GM23338 (cell line): ENCODE measurements around the gene EXOSC7. TPM values are rescaled to one million over a fixed set of nuclear protein-coding genes. Genes with fewer than 3 reads are reported as not detected.

Source experiments
- ATAC-seq: fragments of 200-7000 bp; cut with Tn5 transposase; 3 replicates; pipeline ENCODE4 v1.9.1; 2020
- DNase-seq: peaks from one replicate; pipeline ENCODE4 v3.0.0-alpha.2; 2015; ENCODE audit warnings: low spot score
- H2AFZ ChIP-seq: fragments of 200-600 bp; sonication (generic); 2 replicates; pipeline ENCODE4 v1.8.0; 2016; ENCODE audit warnings: antibody characterized with exemption, mild to moderate bottlenecking, moderate library complexity
- H3F3A ChIP-seq: fragments of 200-600 bp; sonication (generic); replicated peaks from 2 replicates; pipeline ENCODE4 v1.8.0; 2017; ENCODE audit warnings: antibody characterized with exemption, mixed run types, low read depth
- H3K27ac ChIP-seq: fragments of 200-600 bp; sonication (generic); 2 replicates; pipeline ENCODE4 v1.6.1; 2016; ENCODE audit warnings: low read depth
- H3K27me3 ChIP-seq: fragments of 200-600 bp; sonication (generic); 2 replicates; pipeline ENCODE4 v1.8.0; 2016; ENCODE audit warnings: mild to moderate bottlenecking, mixed run types, moderate library complexity; ENCODE audit not compliant: insufficient read depth
- H3K36me3 ChIP-seq: fragments of 200-600 bp; sonication (generic); 2 replicates; pipeline ENCODE4 v1.8.0; 2016; ENCODE audit warnings: mild to moderate bottlenecking; ENCODE audit not compliant: insufficient read depth
- H3K4me1 ChIP-seq: fragments of 200-600 bp; sonication (generic); 2 replicates; pipeline ENCODE4 v1.8.0; 2016; ENCODE audit warnings: mild to moderate bottlenecking, moderate library complexity; ENCODE audit not compliant: insufficient read depth
- H3K4me2 ChIP-seq: fragments of 200-600 bp; sonication (generic); 2 replicates; pipeline ENCODE4 v1.7.1; 2017; ENCODE audit warnings: mixed run types
- H3K4me3 ChIP-seq: fragments of 200-600 bp; sonication (generic); 2 replicates; pipeline ENCODE4 v1.6.1; 2016; ENCODE audit warnings: mixed run types
- H3K79me2 ChIP-seq: fragments of 200-600 bp; sonication (generic); replicated peaks from 2 replicates; pipeline ENCODE4 v1.8.0; 2017; ENCODE audit warnings: mild to moderate bottlenecking; ENCODE audit not compliant: insufficient read depth
- H3K9me2 ChIP-seq: fragments of 200-600 bp; sonication (generic); 2 replicates; pipeline ENCODE4 v1.8.0; 2017; ENCODE audit not compliant: insufficient read depth
- H4K20me1 ChIP-seq: fragments of 200-600 bp; sonication (generic); replicated peaks from 2 replicates; pipeline ENCODE4 v1.8.0; 2017; ENCODE audit warnings: mild to moderate bottlenecking; ENCODE audit not compliant: insufficient read depth
- H3K27ac Mint-ChIP-seq: 2 replicates; pipeline ENCODE4 v1.8.0; 2020; ENCODE audit warnings: inconsistent platforms, mild to moderate bottlenecking, moderate library complexity, mixed read lengths
- H3K27me3 Mint-ChIP-seq: 3 replicates; pipeline ENCODE4 v1.8.0; 2022; ENCODE audit warnings: low read depth, mild to moderate bottlenecking, moderate library complexity, mixed read lengths, inconsistent platforms; ENCODE audit not compliant: insufficient read depth, poor library complexity
- H3K36me3 Mint-ChIP-seq: 3 replicates; pipeline ENCODE4 v1.8.0; 2021; ENCODE audit warnings: low read depth, mild to moderate bottlenecking, inconsistent platforms, moderate library complexity, mixed read lengths
- H3K4me1 Mint-ChIP-seq: 3 replicates; pipeline ENCODE4 v1.8.0; 2020; ENCODE audit warnings: mild to moderate bottlenecking, inconsistent platforms, mixed read lengths
- H3K4me3 Mint-ChIP-seq: 3 replicates; pipeline ENCODE4 v1.8.0; 2021; ENCODE audit warnings: moderate library complexity, mild to moderate bottlenecking, inconsistent platforms, mixed read lengths
- H3K9me3 Mint-ChIP-seq: 3 replicates; pipeline ENCODE4 v1.8.0; 2020; ENCODE audit warnings: moderate library complexity, mild to moderate bottlenecking, inconsistent platforms, mixed read lengths
- CREB1 ChIP-seq: fragments of 250-450 bp; sonication (Bioruptor Pico); IDR thresholded peaks from 2 replicates; pipeline ENCODE4 v1.5.0; 2020; ENCODE audit warnings: low read depth, mild to moderate bottlenecking, moderate library complexity
- EZH2 ChIP-seq: fragments of 200-600 bp; sonication (generic); IDR thresholded peaks from one replicate; pipeline ENCODE4 v1.8.0; 2017; ENCODE audit warnings: antibody characterized with exemption, mild to moderate bottlenecking, low read depth; ENCODE audit not compliant: unreplicated experiment
- EZH2phosphoT487 ChIP-seq: fragments of 200-600 bp; sonication (generic); IDR thresholded peaks from one replicate; pipeline ENCODE4 v1.8.1; 2018; ENCODE audit warnings: antibody characterized with exemption; ENCODE audit not compliant: unreplicated experiment
- JUNB ChIP-seq: IDR thresholded peaks from one replicate; pipeline ENCODE4 v1.6.1; 2016; ENCODE audit warnings: antibody characterized with exemption; ENCODE audit not compliant: unreplicated experiment
- NANOG ChIP-seq: IDR thresholded peaks from 2 replicates; pipeline ENCODE4 v1.6.1; 2016; ENCODE audit warnings: antibody characterized with exemption, borderline replicate concordance
- POLR2AphosphoS5 ChIP-seq: IDR thresholded peaks from 2 replicates; pipeline ENCODE4 v1.6.1; 2016; ENCODE audit warnings: antibody characterized with exemption, low read depth
- STAT1 ChIP-seq: IDR thresholded peaks from one replicate; pipeline ENCODE4 v1.6.1; 2016; ENCODE audit warnings: antibody characterized with exemption; ENCODE audit not compliant: unreplicated experiment
- ZNF114 ChIP-seq: fragments of 250-450 bp; sonication (Bioruptor Pico); IDR thresholded peaks from 2 replicates; pipeline ENCODE4 v1.5.0; 2020; ENCODE audit warnings: mild to moderate bottlenecking, moderate library complexity
- ZNF331 ChIP-seq: fragments of 250-450 bp; sonication (Bioruptor Pico); IDR thresholded peaks from 2 replicates; pipeline ENCODE4 v1.5.0; 2020; ENCODE audit warnings: low read depth, mild to moderate bottlenecking, moderate library complexity
- polyA plus RNA-seq: library from polyadenylated mRNA; unstranded; fragments of >200 nt; fragmentation: Nextera tagmentation; extraction: Ambion mirVana; gene quantifications from 2 replicates; pipeline ENCODE4 v1.2.1, GENCODE V29; 2016
- total RNA-seq: library from RNA; depleted of rRNA; stranded (reverse); fragments of >200 nt; shearing (Covaris generic); gene quantifications from 2 replicates; pipeline ENCODE4 v1.2.3, GENCODE V29; 2014
- TF ChIP-seq, protein P1 (sequence below), 2 experiments: fragments of 200-600 bp in 1 of 2; sonication (generic) in 1 of 2; conservative IDR thresholded peaks; 2 replicates each; pipeline versions ENCODE4 v1.5.1 to v1.6.1; 2016 to 2017; ENCODE audit warnings: antibody characterized with exemption in 2 of 2, low read depth in 2 of 2, mild to moderate bottlenecking in 2 of 2, moderate library complexity in 1 of 2
- TF ChIP-seq, protein P2 (sequence below): IDR thresholded peaks from 2 replicates; pipeline ENCODE4 v1.6.1; 2016; ENCODE audit warnings: antibody characterized with exemption
- TF ChIP-seq, protein P3 (sequence below): fragments of 250-450 bp; sonication (Bioruptor Pico); IDR thresholded peaks from 2 replicates; pipeline ENCODE4 v1.5.0; 2020; ENCODE audit warnings: mild to moderate bottlenecking, moderate library complexity

Gene EXOSC7
- total and polyA plus RNA-seq, 2 experiments from 2014 or later, result 84.8 to 120 TPM

DNA sequence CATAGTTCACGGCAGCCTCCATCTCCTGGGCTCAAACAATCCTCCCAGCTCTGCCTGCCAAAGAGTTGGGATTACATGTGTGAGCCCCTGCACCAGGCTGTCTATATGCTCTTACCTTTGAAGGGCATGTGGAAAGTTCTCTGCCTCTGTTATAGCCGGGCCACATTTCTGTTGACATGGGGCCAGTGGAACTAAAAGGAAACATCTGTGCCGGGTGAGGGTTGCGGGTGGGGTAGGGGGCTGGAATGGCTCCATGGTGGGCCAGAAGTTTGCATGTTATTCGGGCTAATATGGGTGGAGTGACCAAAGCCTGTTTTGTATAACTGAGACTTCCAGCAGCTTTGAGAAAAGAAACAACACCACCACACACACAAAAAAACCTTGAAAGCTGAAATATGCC, 41.8 kb downstream of the EXOSC7 start:
- H4K20me1 ChIP-seq, result peaks cover 4% of the 10 kb centered on the region
- H3K4me2 ChIP-seq, result no peak overlapping the region
- Mint-ChIP-seq H3K4me1 (peaks cover 13% of the 10 kb centered on the region; the same call in 2 of the 3 replicates), H3K36me3 (peaks cover 13% of the 10 kb centered on the region), H3K9me3 (no peaks in the 10 kb centered on the region), H3K27ac (no peak overlapping the region), H3K4me3 (no peak overlapping the region), H3K27me3 (peaks cover 5% of the 10 kb centered on the region)
- TF ChIP-seq EZH2, result no peak
- no peak for TF ChIP-seq CREB1 (CRISPR knock-in tag)
- no peaks in the 10 kb centered on the region for H3K79me2 ChIP-seq
- DNase-seq, result no peak
- H3K36me3 ChIP-seq, result peaks cover 4% of the 10 kb centered on the region; the same call in 1 of the 2 replicates
- H3K4me1 ChIP-seq, result 0 out of 2 replicates have a peak, but pooled peaks cover 3% of the 10 kb centered on the region
- H3F3A ChIP-seq, result no peaks in the 10 kb centered on the region
- no peak overlapping the region for H3K4me3 ChIP-seq
- H2AFZ ChIP-seq, result no peak overlapping the region
- ATAC-seq, result no peak
- H3K27ac ChIP-seq, result no peak overlapping the region; the same call in 1 of the 2 replicates
- 0 out of 2 replicates have a peak, but pooled peaks cover 3% of the 10 kb centered on the region for H3K9me2 ChIP-seq
- no peaks in the 10 kb centered on the region for H3K27me3 ChIP-seq

DNA sequence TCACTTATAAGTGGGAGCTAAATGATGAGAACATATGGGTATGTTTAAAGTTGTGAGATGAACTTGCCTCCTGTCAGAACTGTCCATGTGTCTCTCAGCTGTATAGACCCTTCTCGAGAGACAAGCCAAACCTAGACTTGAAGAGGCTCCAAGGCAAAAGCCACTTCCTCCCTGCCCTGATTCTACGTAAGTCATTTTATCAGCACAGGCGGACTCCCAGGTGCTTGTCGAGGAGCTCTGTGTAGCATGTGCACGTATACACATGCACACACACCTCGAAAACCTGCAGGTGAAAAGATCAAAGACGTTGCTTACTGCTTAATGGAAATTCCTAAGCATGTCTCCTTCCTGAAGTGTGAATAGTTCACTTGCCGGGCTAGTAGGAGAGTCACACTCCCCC, 44.5 kb downstream of the EXOSC7 start:
- Histone ChIP-seq H2AFZ (no peak overlapping the region), H3K27me3 (no peaks in the 10 kb centered on the region), H3K4me2 (no peak overlapping the region), H3K27ac (no peak overlapping the region), H3K4me3 (no peak overlapping the region), H3F3A (no peaks in the 10 kb centered on the region), H3K4me1 (0 out of 2 replicates have a peak, but pooled peaks cover 3% of the 10 kb centered on the region), H4K20me1 (peaks cover 3% of the 10 kb centered on the region; the same call in 1 of the 2 replicates), H3K9me2 (no peaks in the 10 kb centered on the region), H3K36me3 (no peaks in the 10 kb centered on the region), H3K79me2 (no peaks in the 10 kb centered on the region)
- Mint-ChIP-seq H3K27ac (no peak overlapping the region), H3K36me3 (no peaks in the 10 kb centered on the region), H3K27me3 (peaks cover 5% of the 10 kb centered on the region), H3K9me3 (no peaks in the 10 kb centered on the region), H3K4me1 (peaks cover 13% of the 10 kb centered on the region; the same call in 2 of the 3 replicates), H3K4me3 (no peak overlapping the region)
- DNase-seq (no peak), ATAC-seq (no peak)
- TF ChIP-seq ZNF114 (CRISPR knock-in tag) (no peak), EZH2 (no peak), JUNB (no peak), EZH2phosphoT487 (no peak), CREB1 (CRISPR knock-in tag) (no peak), ZNF331 (no peak), POLR2AphosphoS5 (no peak), STAT1 (no peak), NANOG (no peak)
- TF ChIP-seq, protein P1, sequence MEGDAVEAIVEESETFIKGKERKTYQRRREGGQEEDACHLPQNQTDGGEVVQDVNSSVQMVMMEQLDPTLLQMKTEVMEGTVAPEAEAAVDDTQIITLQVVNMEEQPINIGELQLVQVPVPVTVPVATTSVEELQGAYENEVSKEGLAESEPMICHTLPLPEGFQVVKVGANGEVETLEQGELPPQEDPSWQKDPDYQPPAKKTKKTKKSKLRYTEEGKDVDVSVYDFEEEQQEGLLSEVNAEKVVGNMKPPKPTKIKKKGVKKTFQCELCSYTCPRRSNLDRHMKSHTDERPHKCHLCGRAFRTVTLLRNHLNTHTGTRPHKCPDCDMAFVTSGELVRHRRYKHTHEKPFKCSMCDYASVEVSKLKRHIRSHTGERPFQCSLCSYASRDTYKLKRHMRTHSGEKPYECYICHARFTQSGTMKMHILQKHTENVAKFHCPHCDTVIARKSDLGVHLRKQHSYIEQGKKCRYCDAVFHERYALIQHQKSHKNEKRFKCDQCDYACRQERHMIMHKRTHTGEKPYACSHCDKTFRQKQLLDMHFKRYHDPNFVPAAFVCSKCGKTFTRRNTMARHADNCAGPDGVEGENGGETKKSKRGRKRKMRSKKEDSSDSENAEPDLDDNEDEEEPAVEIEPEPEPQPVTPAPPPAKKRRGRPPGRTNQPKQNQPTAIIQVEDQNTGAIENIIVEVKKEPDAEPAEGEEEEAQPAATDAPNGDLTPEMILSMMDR (conservative IDR thresholded peaks at IDR 0.05; ENCODE audit: low read depth in 2 of 2), result no peak
- TF ChIP-seq, protein P2, sequence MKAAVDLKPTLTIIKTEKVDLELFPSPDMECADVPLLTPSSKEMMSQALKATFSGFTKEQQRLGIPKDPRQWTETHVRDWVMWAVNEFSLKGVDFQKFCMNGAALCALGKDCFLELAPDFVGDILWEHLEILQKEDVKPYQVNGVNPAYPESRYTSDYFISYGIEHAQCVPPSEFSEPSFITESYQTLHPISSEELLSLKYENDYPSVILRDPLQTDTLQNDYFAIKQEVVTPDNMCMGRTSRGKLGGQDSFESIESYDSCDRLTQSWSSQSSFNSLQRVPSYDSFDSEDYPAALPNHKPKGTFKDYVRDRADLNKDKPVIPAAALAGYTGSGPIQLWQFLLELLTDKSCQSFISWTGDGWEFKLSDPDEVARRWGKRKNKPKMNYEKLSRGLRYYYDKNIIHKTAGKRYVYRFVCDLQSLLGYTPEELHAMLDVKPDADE, result no peak
- TF ChIP-seq, protein P3, sequence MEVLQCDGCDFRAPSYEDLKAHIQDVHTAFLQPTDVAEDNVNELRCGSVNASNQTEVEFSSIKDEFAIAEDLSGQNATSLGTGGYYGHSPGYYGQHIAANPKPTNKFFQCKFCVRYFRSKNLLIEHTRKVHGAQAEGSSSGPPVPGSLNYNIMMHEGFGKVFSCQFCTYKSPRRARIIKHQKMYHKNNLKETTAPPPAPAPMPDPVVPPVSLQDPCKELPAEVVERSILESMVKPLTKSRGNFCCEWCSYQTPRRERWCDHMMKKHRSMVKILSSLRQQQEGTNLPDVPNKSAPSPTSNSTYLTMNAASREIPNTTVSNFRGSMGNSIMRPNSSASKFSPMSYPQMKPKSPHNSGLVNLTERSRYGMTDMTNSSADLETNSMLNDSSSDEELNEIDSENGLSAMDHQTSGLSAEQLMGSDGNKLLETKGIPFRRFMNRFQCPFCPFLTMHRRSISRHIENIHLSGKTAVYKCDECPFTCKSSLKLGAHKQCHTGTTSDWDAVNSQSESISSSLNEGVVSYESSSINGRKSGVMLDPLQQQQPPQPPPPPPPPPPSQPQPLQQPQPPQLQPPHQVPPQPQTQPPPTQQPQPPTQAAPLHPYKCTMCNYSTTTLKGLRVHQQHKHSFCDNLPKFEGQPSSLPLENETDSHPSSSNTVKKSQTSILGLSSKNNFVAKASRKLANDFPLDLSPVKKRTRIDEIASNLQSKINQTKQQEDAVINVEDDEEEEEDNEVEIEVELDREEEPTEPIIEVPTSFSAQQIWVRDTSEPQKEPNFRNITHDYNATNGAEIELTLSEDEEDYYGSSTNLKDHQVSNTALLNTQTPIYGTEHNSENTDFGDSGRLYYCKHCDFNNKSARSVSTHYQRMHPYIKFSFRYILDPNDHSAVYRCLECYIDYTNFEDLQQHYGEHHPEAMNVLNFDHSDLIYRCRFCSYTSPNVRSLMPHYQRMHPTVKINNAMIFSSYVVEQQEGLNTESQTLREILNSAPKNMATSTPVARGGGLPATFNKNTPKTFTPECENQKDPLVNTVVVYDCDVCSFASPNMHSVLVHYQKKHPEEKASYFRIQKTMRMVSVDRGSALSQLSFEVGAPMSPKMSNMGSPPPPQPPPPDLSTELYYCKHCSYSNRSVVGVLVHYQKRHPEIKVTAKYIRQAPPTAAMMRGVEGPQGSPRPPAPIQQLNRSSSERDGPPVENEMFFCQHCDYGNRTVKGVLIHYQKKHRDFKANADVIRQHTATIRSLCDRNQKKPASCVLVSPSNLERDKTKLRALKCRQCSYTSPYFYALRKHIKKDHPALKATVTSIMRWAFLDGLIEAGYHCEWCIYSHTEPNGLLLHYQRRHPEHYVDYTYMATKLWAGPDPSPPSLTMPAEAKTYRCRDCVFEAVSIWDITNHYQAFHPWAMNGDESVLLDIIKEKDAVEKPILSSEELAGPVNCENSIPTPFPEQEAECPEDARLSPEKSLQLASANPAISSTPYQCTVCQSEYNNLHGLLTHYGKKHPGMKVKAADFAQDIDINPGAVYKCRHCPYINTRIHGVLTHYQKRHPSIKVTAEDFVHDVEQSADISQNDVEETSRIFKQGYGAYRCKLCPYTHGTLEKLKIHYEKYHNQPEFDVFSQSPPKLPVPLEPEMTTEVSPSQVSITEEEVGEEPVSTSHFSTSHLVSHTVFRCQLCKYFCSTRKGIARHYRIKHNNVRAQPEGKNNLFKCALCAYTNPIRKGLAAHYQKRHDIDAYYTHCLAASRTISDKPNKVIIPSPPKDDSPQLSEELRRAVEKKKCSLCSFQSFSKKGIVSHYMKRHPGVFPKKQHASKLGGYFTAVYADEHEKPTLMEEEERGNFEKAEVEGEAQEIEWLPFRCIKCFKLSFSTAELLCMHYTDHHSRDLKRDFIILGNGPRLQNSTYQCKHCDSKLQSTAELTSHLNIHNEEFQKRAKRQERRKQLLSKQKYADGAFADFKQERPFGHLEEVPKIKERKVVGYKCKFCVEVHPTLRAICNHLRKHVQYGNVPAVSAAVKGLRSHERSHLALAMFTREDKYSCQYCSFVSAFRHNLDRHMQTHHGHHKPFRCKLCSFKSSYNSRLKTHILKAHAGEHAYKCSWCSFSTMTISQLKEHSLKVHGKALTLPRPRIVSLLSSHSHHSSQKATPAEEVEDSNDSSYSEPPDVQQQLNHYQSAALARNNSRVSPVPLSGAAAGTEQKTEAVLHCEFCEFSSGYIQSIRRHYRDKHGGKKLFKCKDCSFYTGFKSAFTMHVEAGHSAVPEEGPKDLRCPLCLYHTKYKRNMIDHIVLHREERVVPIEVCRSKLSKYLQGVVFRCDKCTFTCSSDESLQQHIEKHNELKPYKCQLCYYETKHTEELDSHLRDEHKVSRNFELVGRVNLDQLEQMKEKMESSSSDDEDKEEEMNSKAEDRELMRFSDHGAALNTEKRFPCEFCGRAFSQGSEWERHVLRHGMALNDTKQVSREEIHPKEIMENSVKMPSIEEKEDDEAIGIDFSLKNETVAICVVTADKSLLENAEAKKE, result no peak
